Naive B cell (primary cell): ENCODE data around the gene KRT7. TPM values are rescaled to one million over a fixed set of nuclear protein-coding genes. Genes with fewer than 3 reads are reported as not detected.
A peak's percentile ranks its signal among the peaks of the same experiment; 100 is the strongest.

Experiments
- ATAC-seq, 2 donors: fragments of 150-1000 bp; cut with Tn5 transposase; 2 replicates each; pipeline ENCODE4 v1.10.0; 2021; ENCODE audit warnings: low read depth in 2 of 2, mild to moderate bottlenecking in 2 of 2, moderate library complexity in 2 of 2
- DNase-seq: peaks from one replicate; pipeline ENCODE4 v3.0.0; 2022
- H3K27ac Mint-ChIP-seq, 6 donors: one replicate each; pipeline ENCODE4 v1.8.0; 2020 to 2022; ENCODE audit warnings: mild to moderate bottlenecking in 6 of 6, mixed read lengths in 6 of 6, moderate library complexity in 5 of 6, inconsistent platforms in 2 of 6
- H3K27me3 Mint-ChIP-seq, 3 donors: one replicate each; pipeline ENCODE4 v1.8.0; 2021 to 2022; ENCODE audit warnings: mixed read lengths in 3 of 3, mild to moderate bottlenecking in 1 of 3
- H3K36me3 Mint-ChIP-seq, 2 donors: one replicate each; pipeline ENCODE4 v1.8.0; 2020 to 2022; ENCODE audit warnings: mixed read lengths in 2 of 2, inconsistent platforms in 1 of 2, mild to moderate bottlenecking in 1 of 2
- H3K4me1 Mint-ChIP-seq, 3 donors: one replicate each; pipeline ENCODE4 v1.8.0; 2020 to 2022; ENCODE audit warnings: mixed read lengths in 3 of 3, inconsistent platforms in 1 of 3, mild to moderate bottlenecking in 1 of 3, moderate library complexity in 1 of 3
- H3K4me3 Mint-ChIP-seq, 8 donors: one replicate each; pipeline ENCODE4 v1.8.0; 2020 to 2022; ENCODE audit warnings: mild to moderate bottlenecking in 8 of 8, mixed read lengths in 8 of 8, moderate library complexity in 8 of 8, inconsistent platforms in 2 of 8
- H3K9me3 Mint-ChIP-seq, 7 donors: one replicate each; pipeline ENCODE4 v1.8.0; 2020 to 2022; ENCODE audit warnings: mixed read lengths in 7 of 7, mild to moderate bottlenecking in 5 of 7, inconsistent platforms in 2 of 7, moderate library complexity in 1 of 7
- polyA plus RNA-seq, 6 donors: library from polyadenylated mRNA; unstranded; fragments of 300-500 nt; fragmentation: Illumina TruSeq; gene quantifications; one replicate each; pipeline ENCODE4 v1.2.3, GENCODE V29; 2021; ENCODE audit warnings: low read depth in 6 of 6

KRT7 gene
- polyA plus RNA-seq, 6 donors from 2014 or later, result not detected

- peaks cover 3 to 14% (median 7%) of the 10 kb centered on the region in 3 donors for H3K4me1 Mint-ChIP-seq
- H3K27me3 Mint-ChIP-seq, result peaks cover 3 to 76% (median 72%) of the 10 kb centered on the region in 3 donors
- no peaks in the 10 kb centered on the region for H3K9me3 Mint-ChIP-seq
- no peaks in the 10 kb centered on the region for H3K36me3 Mint-ChIP-seq
- H3K27ac Mint-ChIP-seq, result no peak overlapping the region
- DNase-seq (no peak), ATAC-seq (no peak)
- H3K4me3 Mint-ChIP-seq, result no peak overlapping the region
Measured at GRCh38 chr12:52243259-52243855, 10.3 kb downstream of the KRT7 start.

GRCh38 chr12:52243856-52244614 lies 11.0 kb downstream of the KRT7 start:
- Mint-ChIP-seq H3K36me3 (no peaks in the 10 kb centered on the region), H3K27ac (peak overlapping the region in 2 of 6 donors; percentile 37 to 87), H3K4me1 (peaks cover 3 to 14% (median 7%) of the 10 kb centered on the region in 3 donors), H3K4me3 (no peak overlapping the region), H3K27me3 (peaks cover 3 to 76% (median 75%) of the 10 kb centered on the region in 3 donors), H3K9me3 (no peaks in the 10 kb centered on the region)
- peak; percentile 64 to 65 for ATAC-seq
- DNase-seq, result no peak

GRCh38 chr12:52244615-52244994 lies 11.6 kb downstream of the KRT7 start:
- Mint-ChIP-seq H3K9me3 (peaks cover 0 to 2% (median 0%) of the 10 kb centered on the region in 7 donors), H3K36me3 (no peaks in the 10 kb centered on the region), H3K4me3 (no peak overlapping the region), H3K27me3 (peaks cover 8 to 79% (median 75%) of the 10 kb centered on the region in 3 donors), H3K27ac (peak overlapping the region in 1 of 6 donors; percentile 37), H3K4me1 (peaks cover 5 to 16% (median 7%) of the 10 kb centered on the region in 3 donors)
- DNase-seq (no peak), ATAC-seq (no peak)

GRCh38 chr12:52245259-52245961 lies 12.4 kb downstream of the KRT7 start:
- ATAC-seq, result no peak
- H3K36me3 Mint-ChIP-seq, result no peaks in the 10 kb centered on the region
- no peak overlapping the region for H3K27ac Mint-ChIP-seq
- H3K4me1 Mint-ChIP-seq, result peaks cover 7 to 21% (median 10%) of the 10 kb centered on the region in 3 donors
- H3K27me3 Mint-ChIP-seq, result peaks cover 13 to 87% (median 79%) of the 10 kb centered on the region in 3 donors
- no peak for DNase-seq
- no peak overlapping the region for H3K4me3 Mint-ChIP-seq
- H3K9me3 Mint-ChIP-seq, result peaks cover 0 to 2% (median 0%) of the 10 kb centered on the region in 7 donors

- no peak overlapping the region for H3K4me3 Mint-ChIP-seq
- peaks cover 18 to 92% (median 83%) of the 10 kb centered on the region in 3 donors for H3K27me3 Mint-ChIP-seq
Measured at GRCh38 chr12:52245962-52246569, 13.0 kb downstream of the KRT7 start.

GRCh38 chr12:52246720-52247621 lies 13.9 kb downstream of the KRT7 start:
- Mint-ChIP-seq H3K9me3 (peaks cover 0 to 2% (median 0%) of the 10 kb centered on the region in 7 donors), H3K27ac (peak overlapping the region in 1 of 6 donors; percentile 27), H3K36me3 (no peaks in the 10 kb centered on the region), H3K4me1 (peaks cover 7 to 21% (median 10%) of the 10 kb centered on the region in 3 donors), H3K4me3 (no peak overlapping the region), H3K27me3 (peaks cover 26 to 92% (median 75%) of the 10 kb centered on the region in 3 donors)
- DNase-seq (no peak), ATAC-seq (no peak)

More at GRCh38 chr12:52245962-52246569, 13.0 kb downstream of the KRT7 start:
- Mint-ChIP-seq H3K36me3 (no peaks in the 10 kb centered on the region), H3K4me1 (peaks cover 7 to 21% (median 10%) of the 10 kb centered on the region in 3 donors), H3K27ac (no peak overlapping the region), H3K9me3 (peaks cover 0 to 2% (median 0%) of the 10 kb centered on the region in 7 donors)
- ATAC-seq (no peak), DNase-seq (no peak)

GRCh38 chr12:52247622-52248540 lies 14.8 kb downstream of the KRT7 start:
- Mint-ChIP-seq H3K4me1 (peaks cover 7 to 21% (median 10%) of the 10 kb centered on the region in 3 donors), H3K9me3 (peaks cover 0 to 2% (median 0%) of the 10 kb centered on the region in 7 donors), H3K27ac (no peak overlapping the region), H3K4me3 (peak overlapping the region in 1 of 8 donors; percentile 47), H3K27me3 (peaks cover 30 to 93% (median 70%) of the 10 kb centered on the region in 3 donors), H3K36me3 (no peaks in the 10 kb centered on the region)
- ATAC-seq, result no peak
- DNase-seq, result no peak

GRCh38 chr12:52248541-52249461 lies 15.8 kb downstream of the KRT7 start:
- DNase-seq (no peak), ATAC-seq (no peak)
- no peaks in the 10 kb centered on the region for H3K36me3 Mint-ChIP-seq
- H3K4me1 Mint-ChIP-seq, result peaks cover 2 to 16% (median 8%) of the 10 kb centered on the region in 3 donors
- H3K4me3 Mint-ChIP-seq, result no peak overlapping the region
- H3K27ac Mint-ChIP-seq, result no peak overlapping the region
- peaks cover 30 to 93% (median 72%) of the 10 kb centered on the region in 3 donors for H3K27me3 Mint-ChIP-seq
- peaks cover 0 to 2% (median 0%) of the 10 kb centered on the region in 7 donors for H3K9me3 Mint-ChIP-seq

GRCh38 chr12:52249511-52250047 lies 16.5 kb downstream of the KRT7 start:
- peaks cover 0 to 9% (median 7%) of the 10 kb centered on the region in 3 donors for H3K4me1 Mint-ChIP-seq
- H3K9me3 Mint-ChIP-seq, result peaks cover 0 to 2% (median 0%) of the 10 kb centered on the region in 7 donors
- H3K36me3 Mint-ChIP-seq, result no peaks in the 10 kb centered on the region
- peaks cover 32 to 93% (median 72%) of the 10 kb centered on the region in 3 donors for H3K27me3 Mint-ChIP-seq
- ATAC-seq, result no peak
- DNase-seq, result no peak
- H3K27ac Mint-ChIP-seq, result no peak overlapping the region
- no peak overlapping the region for H3K4me3 Mint-ChIP-seq

GRCh38 chr12:52250048-52250990 lies 17.3 kb downstream of the KRT7 start:
- peaks cover 39 to 96% (median 74%) of the 10 kb centered on the region in 3 donors for H3K27me3 Mint-ChIP-seq
- ATAC-seq, result no peak
- H3K27ac Mint-ChIP-seq, result no peak overlapping the region

More at GRCh38 chr12:52250048-52250990, 17.3 kb downstream of the KRT7 start:
- Mint-ChIP-seq H3K4me3 (peak overlapping the region in 1 of 8 donors; percentile 1), H3K4me1 (peaks cover 0 to 7% (median 6%) of the 10 kb centered on the region in 3 donors), H3K36me3 (no peaks in the 10 kb centered on the region), H3K9me3 (peaks cover 0 to 2% (median 0%) of the 10 kb centered on the region in 7 donors)
- no peak for DNase-seq
